ENCODE results near the gene GPC6.

GPC6 gene

GRCh38 chr13:94254737-94255136, 1028.1 kb downstream of the GPC6 start:
- DNase-seq (ENCODE audit: low read depth): no peak
- H3K4me3 ChIP-seq (ENCODE audit: low read depth, low read length): no peak overlapping the region
- no peak for TF ChIP-seq CTCF (IDR thresholded peaks at IDR 0.05; ENCODE audit: low read depth, low read length, missing control alignments)

GRCh38 chr13:94256721-94257120, 1030.1 kb downstream of the GPC6 start:
- no peak overlapping the region for H3K4me3 ChIP-seq (ENCODE audit: low read depth, low read length)
- no peak for DNase-seq (ENCODE audit: low read depth)
- no peak for TF ChIP-seq CTCF (IDR thresholded peaks at IDR 0.05; ENCODE audit: low read depth, low read length, missing control alignments)

GRCh38 chr13:94259984-94260383, 1033.4 kb downstream of the GPC6 start:
- no peak for DNase-seq (ENCODE audit: low read depth)
- no peak overlapping the region for H3K4me3 ChIP-seq (ENCODE audit: low read depth, low read length)
- TF ChIP-seq CTCF (IDR thresholded peaks at IDR 0.05; ENCODE audit: low read depth, low read length, missing control alignments): no peak

GRCh38 chr13:94261163-94261562, 1034.6 kb downstream of the GPC6 start:
- no peak for TF ChIP-seq CTCF (IDR thresholded peaks at IDR 0.05; ENCODE audit: low read depth, low read length, missing control alignments)
- no peak for DNase-seq (ENCODE audit: low read depth)
- H3K4me3 ChIP-seq (ENCODE audit: low read depth, low read length): no peak overlapping the region

GRCh38 chr13:94263038-94263437, 1036.4 kb downstream of the GPC6 start:
- no peak overlapping the region for H3K4me3 ChIP-seq (ENCODE audit: low read depth, low read length)
- DNase-seq (ENCODE audit: low read depth): no peak
- TF ChIP-seq CTCF (IDR thresholded peaks at IDR 0.05; ENCODE audit: low read depth, low read length, missing control alignments): no peak

- H3K4me3 ChIP-seq (ENCODE audit: low read depth, low read length): no peak overlapping the region
- no peak for DNase-seq (ENCODE audit: low read depth)
- TF ChIP-seq CTCF (IDR thresholded peaks at IDR 0.05; ENCODE audit: low read depth, low read length, missing control alignments): no peak
Measured at GRCh38 chr13:94267581-94268366, 1041.2 kb downstream of the GPC6 start.

- DNase-seq (ENCODE audit: low read depth): no peak
- H3K4me3 ChIP-seq (ENCODE audit: low read depth, low read length): no peak overlapping the region
- TF ChIP-seq CTCF (IDR thresholded peaks at IDR 0.05; ENCODE audit: low read depth, low read length, missing control alignments): no peak
Measured at GRCh38 chr13:94268661-94269060, 1042.1 kb downstream of the GPC6 start.

Measured in GM12864 (cell line).